Esophagus muscularis mucosa (tissue), 3 donors: ENCODE results near the gene TGFBI.

ENCODE experiments used
- CTCF ChIP-seq, 3 experiments: fragments of 200-600 bp in 2 of 3; fragments of 450-650 bp in 1 of 3; sonication (generic) in 2 of 3; IDR thresholded peaks; one replicate each; pipeline ENCODE4 v1.5.1; 2017 to 2019; ENCODE audit warnings: antibody characterized with exemption in 3 of 3, mild to moderate bottlenecking in 2 of 3, moderate library complexity in 1 of 3
- POLR2AphosphoS5 ChIP-seq, 2 donors: sonication (generic); formaldehyde crosslinking; IDR thresholded peaks; one replicate each; pipeline ENCODE4 v1.6.1; 2017; ENCODE audit warnings: antibody characterized with exemption in 2 of 2

DNA sequence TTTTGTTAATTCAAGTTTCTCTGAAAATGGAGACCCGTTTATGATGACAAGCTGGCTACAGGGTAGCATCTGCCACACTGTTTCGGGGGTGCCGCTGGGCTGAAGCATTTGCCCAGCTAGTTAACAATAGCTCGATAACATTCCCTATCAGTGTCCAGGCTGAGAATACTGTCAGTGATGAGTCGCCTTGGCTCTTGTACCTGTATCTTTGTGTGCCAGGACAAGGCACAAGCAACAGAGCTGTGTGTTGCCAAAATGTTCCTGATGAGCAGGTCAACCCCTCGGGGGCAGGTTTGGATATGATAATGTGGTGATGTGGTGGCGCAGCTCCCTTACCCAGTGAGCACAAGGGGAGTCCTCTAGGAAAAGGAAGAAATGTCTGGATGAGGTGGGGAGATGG is 7.0 kb downstream of the TGFBI start:
- TF ChIP-seq POLR2AphosphoS5 (IDR thresholded peaks at IDR 0.05), result no peak
- no peak for TF ChIP-seq CTCF (IDR thresholded peaks at IDR 0.05)
